ENCODE data around the gene WDR33.

The WDR33 gene

DNA sequence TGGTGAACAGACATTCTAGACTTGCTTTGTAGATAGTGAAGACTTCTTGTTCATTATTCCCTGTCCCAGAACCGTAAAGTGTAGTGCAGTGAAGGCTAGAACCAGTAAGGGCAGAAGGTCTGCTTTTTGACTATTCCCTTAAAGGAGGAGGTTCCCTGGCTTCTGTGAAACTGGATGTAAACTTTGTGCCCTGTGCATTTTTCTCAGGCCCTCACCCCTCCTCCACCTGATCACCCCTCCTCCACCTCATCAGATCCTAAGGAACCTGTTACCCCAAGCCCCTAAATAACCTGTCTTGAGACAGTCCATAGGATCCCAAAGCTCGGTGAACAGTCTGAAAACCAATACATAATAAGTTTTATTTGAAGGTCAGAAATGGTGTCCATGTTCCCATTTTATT lies 75.9 kb downstream of the WDR33 start:
- in situ Hi-C loops (cut with MboI; ENCODE audit: low pct_unique_long_range_greater_than_20kb, low sequenced_read_pairs, unreplicated experiment), result no loop called here
- DNase-seq (ENCODE audit: low spot score), result no peak
- TF ChIP-seq CTCF (IDR thresholded peaks at IDR 0.05; ENCODE audit: extremely low read depth, insufficient read depth, missing control alignments), result no peak

- in situ Hi-C loops (cut with MboI; ENCODE audit: low pct_unique_long_range_greater_than_20kb, low sequenced_read_pairs, unreplicated experiment), result no loop called here
- no peak for TF ChIP-seq CTCF (IDR thresholded peaks at IDR 0.05; ENCODE audit: extremely low read depth, insufficient read depth, missing control alignments)
- no peak for DNase-seq (ENCODE audit: low spot score)
These were observed 77.0 kb downstream of the WDR33 start for GRCh38 chr2:127733816-127734537.

DNA sequence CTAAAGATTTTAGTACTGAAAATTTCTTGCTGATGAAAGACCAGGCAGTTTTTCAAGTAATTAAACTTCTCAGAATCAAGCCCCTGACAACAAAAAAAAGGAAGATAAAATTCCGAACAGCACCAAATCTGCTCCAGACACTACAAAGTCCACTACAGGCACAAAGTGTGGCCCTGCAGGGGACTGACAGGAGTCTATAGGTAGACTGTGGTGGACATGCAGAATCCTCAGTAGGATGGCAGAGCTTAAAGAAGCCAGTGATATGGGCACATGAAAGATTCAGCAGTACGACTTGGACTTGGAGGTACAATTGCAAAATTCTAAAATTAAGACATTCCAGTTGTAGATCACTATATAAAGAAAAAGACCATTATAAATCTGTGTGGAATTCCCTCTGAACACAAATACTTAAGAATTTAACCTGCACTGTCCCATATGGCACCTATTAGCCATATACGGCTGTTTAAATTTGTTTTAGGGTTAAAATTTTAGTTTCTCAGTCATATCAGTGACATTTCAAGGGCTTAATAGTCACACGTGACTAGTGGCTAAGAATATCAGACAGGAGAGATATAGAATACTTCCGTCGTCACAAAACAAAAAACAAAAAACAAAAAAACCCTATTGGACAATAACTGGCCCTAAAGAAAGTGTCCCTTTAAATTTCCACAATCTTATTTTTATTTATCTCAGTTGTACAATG lies 77.7 kb downstream of the WDR33 start:
- no peak for DNase-seq (ENCODE audit: low spot score)
- no peak for TF ChIP-seq CTCF (IDR thresholded peaks at IDR 0.05; ENCODE audit: extremely low read depth, insufficient read depth, missing control alignments)
- in situ Hi-C loops (cut with MboI; ENCODE audit: low pct_unique_long_range_greater_than_20kb, low sequenced_read_pairs, unreplicated experiment), result no loop called here

DNA sequence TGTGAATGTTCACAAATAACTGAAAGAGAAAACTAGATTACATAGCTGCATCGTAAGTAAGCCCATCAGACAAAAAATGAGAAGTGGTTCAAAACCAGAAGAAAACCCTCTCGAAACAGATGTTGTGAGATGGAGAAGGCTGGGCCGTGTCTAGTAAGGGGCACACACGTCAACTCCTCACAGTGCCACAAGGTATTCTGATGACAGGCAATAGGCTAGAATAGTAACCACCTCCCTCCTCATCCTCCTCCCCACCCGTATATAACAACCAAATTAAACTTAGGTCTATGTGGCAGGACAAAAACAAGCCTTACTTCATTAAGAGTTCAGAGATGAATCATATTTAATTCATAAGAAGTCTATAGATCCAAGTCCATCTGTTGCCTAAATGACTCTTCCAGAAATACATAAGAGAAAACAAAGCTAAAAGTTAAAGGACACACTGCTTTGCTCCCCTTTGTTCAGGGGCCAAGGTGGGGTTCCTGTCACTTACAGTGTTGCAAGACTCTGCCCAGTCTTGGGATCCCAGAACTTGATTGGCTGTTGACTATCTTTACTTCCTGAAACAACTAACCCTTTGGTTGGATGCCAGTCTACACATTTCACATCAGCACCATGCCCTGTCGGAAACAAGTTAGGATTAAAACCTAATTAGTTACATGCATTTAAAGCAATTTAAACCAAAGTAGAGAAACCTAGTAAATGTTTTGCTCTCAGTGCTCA lies 84.7 kb downstream of the WDR33 start:
- in situ Hi-C loops (cut with MboI; ENCODE audit: low pct_unique_long_range_greater_than_20kb, low sequenced_read_pairs, unreplicated experiment), result no loop called here
- no peak for DNase-seq (ENCODE audit: low spot score)
- TF ChIP-seq CTCF (IDR thresholded peaks at IDR 0.05; ENCODE audit: extremely low read depth, insufficient read depth, missing control alignments), result no peak

DNA sequence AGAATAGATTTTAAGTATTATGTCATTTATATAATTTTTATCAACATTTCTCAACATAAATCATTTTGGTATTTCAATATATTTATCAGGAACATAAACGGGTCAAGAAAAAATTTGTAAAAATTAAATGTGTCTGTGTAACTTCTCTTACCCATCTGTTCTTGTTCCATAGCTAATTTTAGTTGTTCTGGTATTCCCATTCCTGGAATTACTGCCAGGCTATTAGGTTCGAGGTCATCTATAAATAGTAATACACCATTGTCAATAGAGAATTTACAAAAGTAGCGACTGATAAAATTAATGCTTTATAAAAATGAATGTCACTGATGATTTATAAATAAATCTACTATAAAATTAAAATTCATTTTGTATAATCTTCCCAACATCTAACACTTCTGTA lies 88.2 kb downstream of the WDR33 start:
- no peak for TF ChIP-seq CTCF (IDR thresholded peaks at IDR 0.05; ENCODE audit: extremely low read depth, insufficient read depth, missing control alignments)
- in situ Hi-C loops (cut with MboI; ENCODE audit: low pct_unique_long_range_greater_than_20kb, low sequenced_read_pairs, unreplicated experiment), result no loop called here
- DNase-seq (ENCODE audit: low spot score), result no peak

DNA sequence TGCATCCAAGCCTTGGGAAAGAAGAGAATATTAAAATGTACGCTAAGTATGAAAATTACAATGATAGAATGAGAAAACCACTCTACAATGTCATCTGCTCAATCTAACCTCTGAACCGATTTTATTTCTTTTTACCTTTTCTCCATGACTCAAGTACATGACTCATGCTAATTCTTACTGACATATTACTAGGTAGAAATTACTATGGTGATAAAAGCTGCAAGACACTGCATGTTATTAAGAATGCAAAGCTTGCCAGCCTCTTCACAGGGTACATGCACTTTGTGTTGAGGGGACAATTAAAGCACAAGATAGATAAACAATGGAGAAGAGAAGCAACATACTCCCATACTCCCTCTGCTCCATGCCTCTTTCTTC lies 89.0 kb downstream of the WDR33 start:
- TF ChIP-seq CTCF (IDR thresholded peaks at IDR 0.05; ENCODE audit: extremely low read depth, insufficient read depth, missing control alignments), result no peak
- in situ Hi-C loops (cut with MboI; ENCODE audit: low pct_unique_long_range_greater_than_20kb, low sequenced_read_pairs, unreplicated experiment), result no loop called here
- DNase-seq (ENCODE audit: low spot score), result no peak
